Muscle layer of colon (tissue), 2 donors: Measurements from ENCODE around the gene WNT3A.

ENCODE experiments used
- H3K27ac ChIP-seq: one replicate; pipeline ENCODE4 v1.7.0; 2013; ENCODE audit warnings: low read depth, mild to moderate bottlenecking, low read length, moderate library complexity
- H3K27me3 ChIP-seq, 2 donors: one replicate each; pipeline ENCODE4 v1.7.0; 2013; ENCODE audit warnings: low read length in 2 of 2, mild to moderate bottlenecking in 2 of 2; ENCODE audit not compliant: insufficient read depth in 2 of 2, control insufficient read depth in 1 of 2
- H3K36me3 ChIP-seq: one replicate; pipeline ENCODE4 v1.7.0; 2013; ENCODE audit warnings: mild to moderate bottlenecking, low read length; ENCODE audit not compliant: insufficient read depth
- H3K4me1 ChIP-seq: one replicate; pipeline ENCODE4 v1.7.0; 2013; ENCODE audit warnings: mild to moderate bottlenecking, low read length; ENCODE audit not compliant: insufficient read depth
- H3K4me3 ChIP-seq, 2 donors: one replicate each; pipeline ENCODE4 v1.7.0; 2013; ENCODE audit warnings: low read length in 2 of 2, low read depth in 1 of 2, mild to moderate bottlenecking in 1 of 2, moderate library complexity in 1 of 2
- H3K9ac ChIP-seq: one replicate; pipeline ENCODE4 v1.7.0; 2013; ENCODE audit warnings: low read length
- H3K9me3 ChIP-seq: one replicate; pipeline ENCODE4 v1.7.0; 2013; ENCODE audit warnings: mild to moderate bottlenecking, low read length
- donor health status: abdominal sarcoma.
- donor health status: Adenocarcinoma of cecum.

WNT3A gene

DNA sequence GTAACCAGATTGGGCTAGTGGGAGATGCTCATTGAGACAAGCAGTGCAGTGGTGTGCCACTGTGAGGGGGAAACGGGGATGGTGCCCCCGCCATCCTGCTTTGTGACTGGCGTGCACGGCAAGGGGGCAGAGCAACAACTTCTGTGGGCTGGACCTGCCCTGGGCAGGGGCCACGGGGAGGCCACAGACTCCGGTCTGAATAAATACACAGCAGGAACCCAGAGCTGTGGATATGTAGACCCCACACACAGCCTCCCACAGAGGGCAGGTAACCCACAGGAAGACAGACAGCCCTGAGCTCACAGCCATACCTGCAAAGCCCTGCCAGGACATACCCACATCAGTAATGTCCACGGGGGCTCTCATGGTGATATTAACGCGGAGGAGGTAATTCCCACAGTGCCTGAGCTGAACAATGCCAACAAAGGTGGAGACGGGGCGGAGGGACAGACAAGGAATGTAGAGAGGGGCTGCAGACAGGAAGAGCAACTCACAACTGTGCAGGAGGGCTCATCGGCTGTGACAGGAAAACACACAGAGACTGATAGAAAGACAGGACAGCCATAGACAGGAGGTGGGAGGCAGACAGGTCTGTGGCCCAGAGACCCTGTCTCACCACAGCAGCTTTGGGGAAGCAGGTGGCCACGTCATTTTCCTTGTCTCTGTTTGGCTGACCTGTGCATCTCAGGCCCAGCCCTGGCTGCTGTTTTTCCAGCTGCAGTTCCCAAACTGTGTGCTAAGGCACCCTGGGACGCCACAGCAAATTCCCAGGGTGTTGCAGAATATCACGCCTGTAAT is 4.9 kb upstream of the WNT3A start:
- no peak overlapping the region for H3K4me3 ChIP-seq
- H3K27ac ChIP-seq, result no peak overlapping the region
- H3K4me1 ChIP-seq, result no peaks in the 10 kb centered on the region
- no peak overlapping the region for H3K9ac ChIP-seq
- no peaks in the 10 kb centered on the region for H3K36me3 ChIP-seq
- peaks cover 11 to 31% of the 10 kb centered on the region in 2 donors for H3K27me3 ChIP-seq
- no peaks in the 10 kb centered on the region for H3K9me3 ChIP-seq

GRCh38 chr1:228002792-228003191 is 4.0 kb upstream of the WNT3A start:
- H3K27ac ChIP-seq, result no peak overlapping the region
- no peak overlapping the region for H3K9ac ChIP-seq
- H3K36me3 ChIP-seq, result no peaks in the 10 kb centered on the region
- no peak overlapping the region for H3K4me3 ChIP-seq
- no peaks in the 10 kb centered on the region for H3K9me3 ChIP-seq
- H3K27me3 ChIP-seq, result peaks cover 11 to 39% of the 10 kb centered on the region in 2 donors
- H3K4me1 ChIP-seq, result no peaks in the 10 kb centered on the region

GRCh38 chr1:228003461-228004330 is 3.1 kb upstream of the WNT3A start:
- no peaks in the 10 kb centered on the region for H3K36me3 ChIP-seq
- no peaks in the 10 kb centered on the region for H3K4me1 ChIP-seq
- no peaks in the 10 kb centered on the region for H3K9me3 ChIP-seq
- H3K27me3 ChIP-seq, result peaks cover 11 to 48% of the 10 kb centered on the region in 2 donors
- H3K27ac ChIP-seq, result no peak overlapping the region
- H3K4me3 ChIP-seq, result no peak overlapping the region
- no peak overlapping the region for H3K9ac ChIP-seq

DNA sequence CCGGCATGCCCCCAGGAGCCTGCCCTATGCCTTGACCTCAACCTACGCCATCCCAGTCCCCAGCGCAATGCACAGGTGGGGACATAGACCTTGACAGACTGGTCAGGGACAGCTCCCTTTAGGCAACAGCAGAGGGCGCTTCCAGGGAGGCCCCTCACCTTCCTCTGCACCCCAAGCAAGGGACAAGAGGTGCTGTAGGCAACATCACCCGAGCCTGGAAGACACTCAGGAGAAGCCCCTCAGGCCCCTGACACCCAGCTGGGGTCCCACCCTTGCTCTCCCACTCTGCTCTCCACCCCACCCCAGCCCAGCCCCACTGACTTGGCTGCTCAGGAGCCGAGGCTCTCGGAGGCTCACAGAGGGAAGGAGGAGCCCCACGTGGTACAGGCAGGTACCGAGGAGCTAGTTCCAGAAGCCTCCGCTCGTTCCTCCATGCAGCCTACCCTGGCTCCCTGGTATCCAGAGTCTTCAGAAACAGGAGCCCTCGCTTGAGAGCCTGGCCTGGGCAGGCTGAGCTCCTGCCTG is 2.4 kb upstream of the WNT3A start:
- Histone ChIP-seq H3K4me3 (no peak overlapping the region), H3K9me3 (no peaks in the 10 kb centered on the region), H3K27ac (no peak overlapping the region), H3K36me3 (no peaks in the 10 kb centered on the region), H3K4me1 (no peaks in the 10 kb centered on the region), H3K27me3 (peaks cover 17 to 55% of the 10 kb centered on the region in 2 donors), H3K9ac (no peak overlapping the region)

GRCh38 chr1:228004856-228005462 is 1.8 kb upstream of the WNT3A start:
- H3K4me1 ChIP-seq, result no peaks in the 10 kb centered on the region
- peaks cover 19 to 61% of the 10 kb centered on the region in 2 donors for H3K27me3 ChIP-seq
- H3K4me3 ChIP-seq, result no peak overlapping the region
- no peak overlapping the region for H3K9ac ChIP-seq
- H3K9me3 ChIP-seq, result no peaks in the 10 kb centered on the region
- H3K27ac ChIP-seq, result no peak overlapping the region
- no peaks in the 10 kb centered on the region for H3K36me3 ChIP-seq

DNA sequence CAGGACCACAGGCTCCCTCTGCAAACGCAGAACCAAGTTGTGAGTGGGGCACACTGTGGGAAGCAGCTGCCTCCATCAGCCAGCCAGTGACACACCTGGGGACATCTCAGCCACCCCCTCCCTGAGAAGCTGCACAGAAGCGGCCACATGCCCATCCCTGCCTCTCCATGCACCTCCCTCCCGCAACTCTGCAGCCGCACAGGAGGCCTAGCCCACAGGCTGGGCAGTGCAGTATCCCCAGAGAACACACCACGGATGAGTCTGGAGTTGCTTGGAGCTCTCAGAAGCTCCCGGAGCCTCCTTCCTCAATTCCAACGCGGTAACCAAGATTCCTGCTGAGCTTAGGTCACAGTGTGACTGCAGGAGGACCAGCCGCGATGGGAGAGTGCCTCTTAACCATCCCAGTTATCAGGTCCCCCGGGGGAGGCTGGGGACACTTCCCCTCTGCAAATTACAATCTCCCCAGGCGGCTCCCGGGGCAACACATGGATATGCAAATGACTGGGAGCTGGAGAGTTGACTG is 1.2 kb upstream of the WNT3A start:
- Histone ChIP-seq H3K27me3 (peaks cover 19 to 66% of the 10 kb centered on the region in 2 donors), H3K4me3 (no peak overlapping the region), H3K9ac (no peak overlapping the region)

DNA sequence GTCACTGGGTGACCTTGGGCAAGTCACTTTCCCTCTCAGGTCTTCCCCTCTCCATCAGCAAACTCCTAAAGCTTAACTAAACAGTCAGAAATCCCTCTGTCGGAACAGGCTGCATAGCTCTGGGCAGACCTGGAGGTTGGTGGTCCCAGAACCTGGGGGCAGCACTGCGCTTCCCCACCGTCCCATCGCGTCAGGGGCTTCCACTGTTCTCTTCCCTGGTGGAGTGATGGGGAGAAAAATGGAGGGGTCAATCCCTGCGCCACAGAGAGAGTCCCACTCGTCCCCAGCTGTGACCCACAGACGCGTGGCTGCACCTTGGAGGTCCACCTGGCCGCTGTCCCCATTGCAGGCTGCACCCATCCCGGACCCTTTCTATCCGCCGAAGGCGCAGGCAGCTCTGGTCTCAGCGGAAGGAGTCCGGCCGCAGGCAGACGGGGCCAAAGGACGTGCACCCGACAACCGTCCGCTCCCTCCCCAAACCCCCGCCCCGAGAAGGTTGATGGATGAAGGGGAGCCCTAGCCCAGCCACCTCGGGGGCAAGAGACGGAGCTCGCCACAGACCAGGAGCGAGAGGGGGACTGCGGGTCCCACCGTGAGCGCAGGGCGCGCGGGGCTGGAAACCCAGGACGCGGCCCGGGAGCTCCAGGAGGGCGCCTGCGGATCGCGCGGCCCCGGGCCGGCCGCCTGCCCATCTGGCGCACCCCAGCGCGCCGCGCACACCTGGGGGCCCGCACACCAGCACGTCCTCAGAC is 588 bp upstream of the WNT3A start:
- no peaks in the 10 kb centered on the region for H3K36me3 ChIP-seq
- H3K9ac ChIP-seq, result no peak overlapping the region
- no peaks in the 10 kb centered on the region for H3K4me1 ChIP-seq
- no peak overlapping the region for H3K4me3 ChIP-seq
- H3K9me3 ChIP-seq, result no peaks in the 10 kb centered on the region
- no peak overlapping the region for H3K27ac ChIP-seq
- peaks cover 19 to 66% of the 10 kb centered on the region in 2 donors for H3K27me3 ChIP-seq

More for the DNA sequence above, 1.2 kb upstream of the WNT3A start:
- Histone ChIP-seq H3K9me3 (no peaks in the 10 kb centered on the region), H3K36me3 (no peaks in the 10 kb centered on the region), H3K27ac (no peak overlapping the region), H3K4me1 (no peaks in the 10 kb centered on the region)

DNA sequence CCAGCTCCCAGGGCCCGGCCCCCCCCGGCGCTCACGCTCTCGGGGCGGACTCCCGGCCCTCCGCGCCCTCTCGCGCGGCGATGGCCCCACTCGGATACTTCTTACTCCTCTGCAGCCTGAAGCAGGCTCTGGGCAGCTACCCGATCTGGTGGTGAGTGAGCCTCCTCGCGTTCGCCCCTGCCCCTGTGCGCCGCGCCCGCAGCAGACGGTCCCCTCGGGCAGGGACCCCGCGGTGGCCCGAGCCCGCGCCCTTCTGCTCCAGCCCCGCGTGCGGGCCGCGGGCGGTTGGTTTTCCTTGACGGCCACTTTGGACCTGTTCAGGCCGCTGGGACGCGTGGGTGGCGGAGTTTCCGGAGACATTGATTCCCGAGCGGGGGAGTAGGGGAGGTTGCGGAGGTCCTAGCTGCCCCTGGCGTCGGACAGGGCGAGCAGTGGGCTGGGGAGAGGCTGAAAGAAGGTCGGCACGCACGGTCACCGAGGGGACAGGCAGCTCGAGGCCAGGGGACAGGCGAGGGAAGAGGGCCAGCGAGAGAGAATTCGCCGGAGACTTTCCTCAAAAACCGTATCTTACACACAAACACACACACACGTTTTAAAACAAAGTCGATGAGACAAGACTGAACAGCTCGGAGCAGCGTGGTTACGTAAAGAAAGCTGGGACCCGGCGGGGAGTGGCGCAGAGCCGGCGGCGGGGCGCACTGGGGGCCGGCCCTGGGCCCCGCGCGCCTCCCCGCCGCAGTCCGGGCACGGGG is 427 bp downstream of the WNT3A start:
- Histone ChIP-seq H3K27me3 (peaks cover 19 to 66% of the 10 kb centered on the region in 2 donors), H3K27ac (no peak overlapping the region), H3K4me3 (no peak overlapping the region), H3K4me1 (no peaks in the 10 kb centered on the region), H3K9ac (no peak overlapping the region), H3K36me3 (no peaks in the 10 kb centered on the region), H3K9me3 (no peaks in the 10 kb centered on the region)

GRCh38 chr1:228007801-228008341 is 1.1 kb downstream of the WNT3A start:
- peaks cover 19 to 66% of the 10 kb centered on the region in 2 donors for H3K27me3 ChIP-seq
- no peak overlapping the region for H3K27ac ChIP-seq
- no peak overlapping the region for H3K4me3 ChIP-seq

More at GRCh38 chr1:228007801-228008341, 1.1 kb downstream of the WNT3A start:
- no peak overlapping the region for H3K9ac ChIP-seq
- no peaks in the 10 kb centered on the region for H3K9me3 ChIP-seq
- no peaks in the 10 kb centered on the region for H3K4me1 ChIP-seq
- H3K36me3 ChIP-seq, result no peaks in the 10 kb centered on the region
